ENCODE results near the gene CADM4.
"Not testable (repeated sequence)": the region's sequence is repeated elsewhere in the genome, so short reads cannot be mapped to it uniquely, and the experiment has no call there.

Gene CADM4

GRCh38 chr19:43660301-43660970 is 20.8 kb upstream of the CADM4 start:
- H3K9me3 ChIP-seq (ENCODE audit: insufficient read depth, low read depth, low read length), result no peaks in the 10 kb centered on the region
- H3K27ac ChIP-seq (ENCODE audit: low read length), result no peak overlapping the region
- no peak overlapping the region for H3K9ac ChIP-seq (ENCODE audit: low read depth, low read length)
- H3K4me3 ChIP-seq (ENCODE audit: low read length), result no peak overlapping the region
- H3K36me3 ChIP-seq (ENCODE audit: insufficient read depth, low read depth, low read length), result peaks cover 31% of the 10 kb centered on the region
- H3K27me3 ChIP-seq (ENCODE audit: insufficient read depth, low read length), result no peaks in the 10 kb centered on the region
- no peaks in the 10 kb centered on the region for H3K4me1 ChIP-seq (ENCODE audit: insufficient read depth, low read length)

- Histone ChIP-seq H3K36me3 (ENCODE audit: insufficient read depth, low read depth, low read length) (peaks cover 30% of the 10 kb centered on the region), H3K4me1 (ENCODE audit: insufficient read depth, low read length) (no peaks in the 10 kb centered on the region), H3K27me3 (ENCODE audit: insufficient read depth, low read length) (no peaks in the 10 kb centered on the region), H3K27ac (ENCODE audit: low read length) (no peak overlapping the region), H3K9me3 (ENCODE audit: insufficient read depth, low read depth, low read length) (no peaks in the 10 kb centered on the region), H3K4me3 (ENCODE audit: low read length) (no peak overlapping the region), H3K9ac (ENCODE audit: low read depth, low read length) (no peak overlapping the region)
These were observed 18.8 kb upstream of the CADM4 start for GRCh38 chr19:43658494-43658893.

- Histone ChIP-seq H3K4me3 (ENCODE audit: low read length) (no peak overlapping the region), H3K27me3 (ENCODE audit: insufficient read depth, low read length) (no peaks in the 10 kb centered on the region), H3K4me1 (ENCODE audit: insufficient read depth, low read length) (no peaks in the 10 kb centered on the region), H3K9me3 (ENCODE audit: insufficient read depth, low read depth, low read length) (no peaks in the 10 kb centered on the region), H3K27ac (ENCODE audit: low read length) (no peak overlapping the region), H3K36me3 (ENCODE audit: insufficient read depth, low read depth, low read length) (peaks cover 33% of the 10 kb centered on the region), H3K9ac (ENCODE audit: low read depth, low read length) (no peak overlapping the region)
These were observed 18.4 kb upstream of the CADM4 start for GRCh38 chr19:43658001-43658400.

- peaks cover 42% of the 10 kb centered on the region for H3K36me3 ChIP-seq (ENCODE audit: insufficient read depth, low read depth, low read length)
These were observed 16.8 kb upstream of the CADM4 start for GRCh38 chr19:43656436-43656835.

GRCh38 chr19:43652546-43652874 is 12.9 kb upstream of the CADM4 start:
- Histone ChIP-seq H3K9me3 (ENCODE audit: insufficient read depth, low read depth, low read length) (no peaks in the 10 kb centered on the region), H3K36me3 (ENCODE audit: insufficient read depth, low read depth, low read length) (peaks cover 42% of the 10 kb centered on the region), H3K9ac (ENCODE audit: low read depth, low read length) (no peak overlapping the region), H3K4me3 (ENCODE audit: low read length) (no peak overlapping the region), H3K4me1 (ENCODE audit: insufficient read depth, low read length) (no peaks in the 10 kb centered on the region), H3K27ac (ENCODE audit: low read length) (no peak overlapping the region), H3K27me3 (ENCODE audit: insufficient read depth, low read length) (no peaks in the 10 kb centered on the region)

More at GRCh38 chr19:43656436-43656835, 16.8 kb upstream of the CADM4 start:
- Histone ChIP-seq H3K27ac (ENCODE audit: low read length) (no peak overlapping the region), H3K4me1 (ENCODE audit: insufficient read depth, low read length) (no peaks in the 10 kb centered on the region), H3K27me3 (ENCODE audit: insufficient read depth, low read length) (no peaks in the 10 kb centered on the region), H3K4me3 (ENCODE audit: low read length) (no peak overlapping the region), H3K9me3 (ENCODE audit: insufficient read depth, low read depth, low read length) (no peaks in the 10 kb centered on the region), H3K9ac (ENCODE audit: low read depth, low read length) (no peak overlapping the region)

- Histone ChIP-seq H3K4me1 (ENCODE audit: insufficient read depth, low read length) (no peaks in the 10 kb centered on the region), H3K9ac (ENCODE audit: low read depth, low read length) (no peak overlapping the region), H3K27me3 (ENCODE audit: insufficient read depth, low read length) (no peaks in the 10 kb centered on the region), H3K36me3 (ENCODE audit: insufficient read depth, low read depth, low read length) (peaks cover 42% of the 10 kb centered on the region), H3K27ac (ENCODE audit: low read length) (no peak overlapping the region), H3K9me3 (ENCODE audit: insufficient read depth, low read depth, low read length) (no peaks in the 10 kb centered on the region), H3K4me3 (ENCODE audit: low read length) (no peak overlapping the region)
These were observed 12.3 kb upstream of the CADM4 start for GRCh38 chr19:43651758-43652545.

GRCh38 chr19:43650276-43650675 is 10.6 kb upstream of the CADM4 start:
- not testable (repeated sequence) for H3K4me3 ChIP-seq (ENCODE audit: low read length); H3K4me1 ChIP-seq (ENCODE audit: insufficient read depth, low read length); H3K9ac ChIP-seq (ENCODE audit: low read depth, low read length); H3K9me3 ChIP-seq (ENCODE audit: insufficient read depth, low read depth, low read length); H3K27ac ChIP-seq (ENCODE audit: low read length); H3K27me3 ChIP-seq (ENCODE audit: insufficient read depth, low read length)
- H3K36me3 ChIP-seq (ENCODE audit: insufficient read depth, low read depth, low read length), result peaks cover 30% of the 10 kb centered on the region

GRCh38 chr19:43649514-43649913 is 9.9 kb upstream of the CADM4 start:
- Histone ChIP-seq H3K4me3 (ENCODE audit: low read length) (no peak overlapping the region), H3K27me3 (ENCODE audit: insufficient read depth, low read length) (no peaks in the 10 kb centered on the region), H3K4me1 (ENCODE audit: insufficient read depth, low read length) (no peaks in the 10 kb centered on the region), H3K9me3 (ENCODE audit: insufficient read depth, low read depth, low read length) (no peaks in the 10 kb centered on the region), H3K27ac (ENCODE audit: low read length) (no peak overlapping the region), H3K36me3 (ENCODE audit: insufficient read depth, low read depth, low read length) (peaks cover 26% of the 10 kb centered on the region), H3K9ac (ENCODE audit: low read depth, low read length) (no peak overlapping the region)

- H3K9ac ChIP-seq (ENCODE audit: low read depth, low read length), result no peak overlapping the region
- H3K9me3 ChIP-seq (ENCODE audit: insufficient read depth, low read depth, low read length), result no peaks in the 10 kb centered on the region
- no peak overlapping the region for H3K27ac ChIP-seq (ENCODE audit: low read length)
- no peaks in the 10 kb centered on the region for H3K4me1 ChIP-seq (ENCODE audit: insufficient read depth, low read length)
- H3K27me3 ChIP-seq (ENCODE audit: insufficient read depth, low read length), result no peaks in the 10 kb centered on the region
- H3K36me3 ChIP-seq (ENCODE audit: insufficient read depth, low read depth, low read length), result peaks cover 21% of the 10 kb centered on the region
- no peak overlapping the region for H3K4me3 ChIP-seq (ENCODE audit: low read length)
These were observed 9.0 kb upstream of the CADM4 start for GRCh38 chr19:43648633-43649032.

GRCh38 chr19:43644181-43644580 is 4.5 kb upstream of the CADM4 start:
- H3K9ac ChIP-seq (ENCODE audit: low read depth, low read length), result no peak overlapping the region
- peaks cover 7% of the 10 kb centered on the region; the same call in 1 of the 2 replicates for H3K36me3 ChIP-seq (ENCODE audit: insufficient read depth, low read depth, low read length)
- H3K27me3 ChIP-seq (ENCODE audit: insufficient read depth, low read length), result peaks cover 32% of the 10 kb centered on the region
- no peaks in the 10 kb centered on the region for H3K9me3 ChIP-seq (ENCODE audit: insufficient read depth, low read depth, low read length)
- no peaks in the 10 kb centered on the region for H3K4me1 ChIP-seq (ENCODE audit: insufficient read depth, low read length)
- H3K4me3 ChIP-seq (ENCODE audit: low read length), result no peak overlapping the region
- H3K27ac ChIP-seq (ENCODE audit: low read length), result no peak overlapping the region

GRCh38 chr19:43643326-43643725 is 3.7 kb upstream of the CADM4 start:
- Histone ChIP-seq H3K4me3 (ENCODE audit: low read length) (no peak overlapping the region), H3K4me1 (ENCODE audit: insufficient read depth, low read length) (no peaks in the 10 kb centered on the region), H3K9me3 (ENCODE audit: insufficient read depth, low read depth, low read length) (no peaks in the 10 kb centered on the region), H3K27me3 (ENCODE audit: insufficient read depth, low read length) (peaks cover 40% of the 10 kb centered on the region), H3K9ac (ENCODE audit: low read depth, low read length) (no peak overlapping the region), H3K27ac (ENCODE audit: low read length) (no peak overlapping the region), H3K36me3 (ENCODE audit: insufficient read depth, low read depth, low read length) (no peaks in the 10 kb centered on the region)

GRCh38 chr19:43642531-43642930 is 2.9 kb upstream of the CADM4 start:
- Histone ChIP-seq H3K9ac (ENCODE audit: low read depth, low read length) (no peak overlapping the region), H3K27me3 (ENCODE audit: insufficient read depth, low read length) (peaks cover 48% of the 10 kb centered on the region), H3K4me1 (ENCODE audit: insufficient read depth, low read length) (no peaks in the 10 kb centered on the region), H3K36me3 (ENCODE audit: insufficient read depth, low read depth, low read length) (no peaks in the 10 kb centered on the region), H3K27ac (ENCODE audit: low read length) (no peak overlapping the region), H3K9me3 (ENCODE audit: insufficient read depth, low read depth, low read length) (no peaks in the 10 kb centered on the region), H3K4me3 (ENCODE audit: low read length) (no peak overlapping the region)

All from iPS-20b (cell line).